Measurements from ENCODE around the gene KCNN1.

DNA sequence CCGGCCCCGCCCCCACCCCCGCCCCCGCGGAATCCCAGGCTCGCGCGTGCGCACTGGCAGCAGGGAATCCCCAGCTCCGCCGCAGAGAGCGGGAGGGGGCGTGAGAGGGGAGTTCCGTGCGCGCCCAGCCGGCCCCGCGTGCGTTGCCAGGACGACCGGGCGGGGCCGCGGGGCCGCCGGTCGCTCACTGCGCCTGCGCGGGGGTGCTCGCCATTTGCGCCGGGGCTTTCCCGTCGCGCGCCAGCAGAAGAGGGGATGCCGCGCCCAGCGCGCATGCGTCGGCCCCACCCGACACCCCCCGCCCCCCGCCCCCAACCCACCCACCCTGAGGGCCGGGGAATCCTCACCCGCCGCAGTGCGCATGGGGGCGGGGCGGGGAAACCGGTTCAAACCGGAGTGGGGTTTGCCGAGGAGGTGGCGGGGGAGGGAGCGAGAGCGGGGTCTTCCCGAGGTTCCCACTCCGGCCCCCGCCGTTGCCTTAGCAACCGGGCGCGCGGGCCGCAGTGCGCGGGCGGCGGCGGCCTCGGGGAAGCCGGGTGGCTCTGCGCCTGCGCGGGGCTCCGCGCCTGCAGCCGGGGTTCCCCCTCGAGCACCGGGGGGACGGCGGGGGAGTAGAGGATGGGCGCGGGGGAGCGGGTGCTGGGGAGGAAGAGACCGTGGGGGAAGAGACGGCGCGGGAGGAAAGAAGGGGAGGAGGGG lies 18.9 kb upstream of the KCNN1 start:
- no peak for TF ChIP-seq POLR2A (IDR thresholded peaks at IDR 0.05)
- TF ChIP-seq, protein P1, sequence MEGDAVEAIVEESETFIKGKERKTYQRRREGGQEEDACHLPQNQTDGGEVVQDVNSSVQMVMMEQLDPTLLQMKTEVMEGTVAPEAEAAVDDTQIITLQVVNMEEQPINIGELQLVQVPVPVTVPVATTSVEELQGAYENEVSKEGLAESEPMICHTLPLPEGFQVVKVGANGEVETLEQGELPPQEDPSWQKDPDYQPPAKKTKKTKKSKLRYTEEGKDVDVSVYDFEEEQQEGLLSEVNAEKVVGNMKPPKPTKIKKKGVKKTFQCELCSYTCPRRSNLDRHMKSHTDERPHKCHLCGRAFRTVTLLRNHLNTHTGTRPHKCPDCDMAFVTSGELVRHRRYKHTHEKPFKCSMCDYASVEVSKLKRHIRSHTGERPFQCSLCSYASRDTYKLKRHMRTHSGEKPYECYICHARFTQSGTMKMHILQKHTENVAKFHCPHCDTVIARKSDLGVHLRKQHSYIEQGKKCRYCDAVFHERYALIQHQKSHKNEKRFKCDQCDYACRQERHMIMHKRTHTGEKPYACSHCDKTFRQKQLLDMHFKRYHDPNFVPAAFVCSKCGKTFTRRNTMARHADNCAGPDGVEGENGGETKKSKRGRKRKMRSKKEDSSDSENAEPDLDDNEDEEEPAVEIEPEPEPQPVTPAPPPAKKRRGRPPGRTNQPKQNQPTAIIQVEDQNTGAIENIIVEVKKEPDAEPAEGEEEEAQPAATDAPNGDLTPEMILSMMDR (IDR thresholded peaks at IDR 0.05) = no peak

Measured in testis (tissue), 2 donors.